Amniotic epithelial cell (primary cell): ENCODE data around the gene FANK1.
"Not testable (repeated sequence)": the region's sequence is repeated elsewhere in the genome, so short reads cannot be mapped to it uniquely, and the experiment has no call there.

Experiments
- DNase-seq: peaks from one replicate; pipeline ENCODE4 v3.0.0-alpha.2; 2010; ENCODE audit warnings: low read depth

The FANK1 gene

GRCh38 chr10:125928928-125929585 is 32.7 kb downstream of the FANK1 start:
- DNase-seq: no peak

GRCh38 chr10:125929618-125930017 is 33.3 kb downstream of the FANK1 start:
- no peak for DNase-seq

- DNase-seq: no peak
These were observed 37.3 kb downstream of the FANK1 start for GRCh38 chr10:125933693-125934092.

GRCh38 chr10:125936331-125936730 is 40.0 kb downstream of the FANK1 start:
- DNase-seq: no peak

GRCh38 chr10:125940515-125940914 is 44.2 kb downstream of the FANK1 start:
- DNase-seq: no peak

GRCh38 chr10:125951290-125951689 is 54.9 kb downstream of the FANK1 start:
- DNase-seq: no peak

GRCh38 chr10:125953778-125954385 is 57.5 kb downstream of the FANK1 start:
- DNase-seq: no peak

GRCh38 chr10:125955766-125956165 is 59.4 kb downstream of the FANK1 start:
- DNase-seq: no peak

- DNase-seq: no peak
These were observed 65.4 kb downstream of the FANK1 start for GRCh38 chr10:125961743-125962142.

- DNase-seq: no peak
These were observed 65.8 kb downstream of the FANK1 start for GRCh38 chr10:125962200-125962599.

- no peak for DNase-seq
These were observed 68.2 kb downstream of the FANK1 start for GRCh38 chr10:125964558-125964957.

- DNase-seq: no peak
These were observed 71.2 kb downstream of the FANK1 start for GRCh38 chr10:125967533-125967932.

- DNase-seq: not testable (repeated sequence)
These were observed 73.8 kb downstream of the FANK1 start for GRCh38 chr10:125970077-125970630.

- no peak for DNase-seq
These were observed 80.7 kb downstream of the FANK1 start for GRCh38 chr10:125976960-125977605.

- no peak for DNase-seq
These were observed 83.6 kb downstream of the FANK1 start for GRCh38 chr10:125979976-125980375.

GRCh38 chr10:125980521-125981035 is 84.2 kb downstream of the FANK1 start:
- DNase-seq: no peak

- DNase-seq: peak; percentile 55
These were observed 86.0 kb downstream of the FANK1 start for GRCh38 chr10:125982260-125982948.

- DNase-seq: no peak
These were observed 86.8 kb downstream of the FANK1 start for GRCh38 chr10:125983161-125983560.

GRCh38 chr10:125983656-125984055 is 87.3 kb downstream of the FANK1 start:
- DNase-seq: no peak

- DNase-seq: no peak
These were observed 88.0 kb downstream of the FANK1 start for GRCh38 chr10:125984346-125984745.

- no peak for DNase-seq
These were observed 88.6 kb downstream of the FANK1 start for GRCh38 chr10:125984865-125985495.
